ENCODE results near the gene FBN2. TPM values are rescaled to one million over a fixed set of nuclear protein-coding genes. Genes with fewer than 3 reads are reported as not detected.
"Not testable (repeated sequence)": the region's sequence is repeated elsewhere in the genome, so short reads cannot be mapped to it uniquely, and the experiment has no call there.

Gene FBN2
- total and polyA plus RNA-seq, 7 donors: 0.23 to 2.0 (median 0.51) TPM; not detected in 1

GRCh38 chr5:128506643-128507042 lies 31.4 kb downstream of the FBN2 start:
- H3K4me3 ChIP-seq: no peak overlapping the region
- intact Hi-C loops (cut with DNase I): no loop called here
- 95% methylated on average over 2 of the region's 2 CpGs for WGBS, 2 donors
- H3K4me1 ChIP-seq: no peaks in the 10 kb centered on the region
- no peaks in the 10 kb centered on the region for H3K9me3 ChIP-seq
- no peak overlapping the region for H3K27ac ChIP-seq
- H3K36me3 ChIP-seq: no peaks in the 10 kb centered on the region
- TF ChIP-seq POLR2AphosphoS5 (IDR thresholded peaks at IDR 0.05): no peak
- no peak for TF ChIP-seq CTCF (IDR thresholded peaks at IDR 0.05)
- no peak for TF ChIP-seq POLR2A (IDR thresholded peaks at IDR 0.05)
- no peak for TF ChIP-seq EP300 (IDR thresholded peaks at IDR 0.05)
- no peaks in the 10 kb centered on the region for H3K27me3 ChIP-seq
- DNase-seq: no peak

- H3K36me3 ChIP-seq; DNase-seq; H3K4me3 ChIP-seq; H3K9me3 ChIP-seq; H3K4me1 ChIP-seq; intact Hi-C loops (cut with DNase I); H3K27ac ChIP-seq; H3K27me3 ChIP-seq: not testable (repeated sequence)
- WGBS, 2 donors: 64 to 83% methylated on average over 1 of the region's 1 CpG
Observed at GRCh38 chr5:128503727-128504126, 34.3 kb downstream of the FBN2 start.

DNA sequence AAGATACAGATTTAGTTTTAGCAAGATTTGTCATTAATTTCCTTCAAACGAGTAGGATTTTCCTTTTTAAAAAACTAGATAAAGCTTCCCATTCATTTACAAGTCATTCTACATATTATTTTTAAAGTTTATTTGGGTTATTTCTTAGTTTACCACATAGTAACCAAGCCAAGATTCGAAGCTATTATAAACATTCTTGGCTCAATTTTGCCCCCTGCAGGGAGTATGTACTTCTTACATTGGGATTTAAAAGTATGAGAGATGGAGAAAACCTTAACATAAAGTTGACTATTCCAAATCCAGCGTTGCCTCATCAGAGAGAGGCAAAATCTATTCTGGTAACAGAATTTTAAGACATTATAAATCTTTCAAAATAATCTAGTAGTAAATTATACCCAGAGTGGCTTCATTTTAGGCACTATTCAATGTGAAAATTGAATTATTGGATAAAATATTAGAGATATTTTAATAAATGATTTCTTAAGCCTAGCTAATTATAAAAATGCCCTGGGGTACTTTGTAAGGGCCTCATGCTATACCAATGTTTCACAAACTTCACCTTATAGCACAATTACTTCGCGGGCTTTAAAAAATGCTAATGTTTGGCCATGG lies 39.1 kb downstream of the FBN2 start:
- 42 to 57% methylated on average over 5 of the region's 5 CpGs for WGBS, 2 donors
- no peaks in the 10 kb centered on the region for H3K27me3 ChIP-seq
- H3K36me3 ChIP-seq: no peaks in the 10 kb centered on the region
- DNase-seq: no peak
- no peak overlapping the region for H3K27ac ChIP-seq
- intact Hi-C loops (cut with DNase I): loop anchor here (10.0 kb wide), 1 partner anchor 944 kb away; no protein-coding TSS in a partner anchor
- no peak overlapping the region for H3K4me3 ChIP-seq
- TF ChIP-seq CTCF (IDR thresholded peaks at IDR 0.05) (peak in 2 of 4 experiments; percentile 24 to 29), EP300 (IDR thresholded peaks at IDR 0.05) (no peak), POLR2AphosphoS5 (IDR thresholded peaks at IDR 0.05) (no peak)
- H3K4me1 ChIP-seq: peaks cover 0 to 5% (median 0%) of the 10 kb centered on the region in 4 donors
- no peaks in the 10 kb centered on the region for H3K9me3 ChIP-seq

GRCh38 chr5:128494516-128494915 lies 43.5 kb downstream of the FBN2 start:
- Histone ChIP-seq H3K27me3 (no peaks in the 10 kb centered on the region), H3K36me3 (no peaks in the 10 kb centered on the region), H3K9me3 (no peaks in the 10 kb centered on the region), H3K4me1 (peaks cover 0 to 5% (median 0%) of the 10 kb centered on the region in 4 donors), H3K27ac (no peak overlapping the region), H3K4me3 (no peak overlapping the region)
- no peak for DNase-seq
- TF ChIP-seq EP300 (IDR thresholded peaks at IDR 0.05) (no peak), POLR2A (IDR thresholded peaks at IDR 0.05) (no peak), CTCF (IDR thresholded peaks at IDR 0.05) (no peak), POLR2AphosphoS5 (IDR thresholded peaks at IDR 0.05) (no peak)
- 77 to 79% methylated on average over 1 of the region's 1 CpG for WGBS, 2 donors
- intact Hi-C loops (cut with DNase I): loop anchor here (10.0 kb wide), 1 partner anchor 940 kb away; no protein-coding TSS in a partner anchor

- H3K27me3 ChIP-seq: no peaks in the 10 kb centered on the region
- no peaks in the 10 kb centered on the region for H3K36me3 ChIP-seq
- peaks cover 0 to 5% (median 0%) of the 10 kb centered on the region in 4 donors for H3K4me1 ChIP-seq
- intact Hi-C loops (cut with DNase I): loop anchor here (10.0 kb wide), 1 partner anchor 939 kb away; no protein-coding TSS in a partner anchor
- no peak for TF ChIP-seq CTCF (IDR thresholded peaks at IDR 0.05)
- TF ChIP-seq POLR2AphosphoS5 (IDR thresholded peaks at IDR 0.05): no peak
- TF ChIP-seq EP300 (IDR thresholded peaks at IDR 0.05): no peak
- TF ChIP-seq POLR2A (IDR thresholded peaks at IDR 0.05): no peak
- no peak overlapping the region for H3K4me3 ChIP-seq
- no peaks in the 10 kb centered on the region for H3K9me3 ChIP-seq
- no peak overlapping the region for H3K27ac ChIP-seq
- no peak for DNase-seq
- 94% methylated on average over 4 of the region's 4 CpGs for WGBS, 2 donors
Observed at GRCh38 chr5:128493657-128494329, 44.3 kb downstream of the FBN2 start.
